ENCODE measurements around the gene FKBP15. TPM values are rescaled to one million over a fixed set of nuclear protein-coding genes. Genes with fewer than 3 reads are reported as not detected.
A peak's percentile ranks its signal among the peaks of the same experiment; 100 is the strongest.

Gene FKBP15
- total and polyA plus RNA-seq, 2 of the 13 experiments (the other 11 are each of a cell fraction or from before 2014, with no cell fraction given), result 12.3 to 18.6 TPM

GRCh38 chr9:113155911-113156588 is 65.0 kb downstream of the FKBP15 start:
- CTCF ChIA-PET (ENCODE audit: low intra/inter-chr PET ratio, low total read pairs), result no interaction called here
- intact Hi-C loops (cut with micrococcal nuclease; ENCODE audit: unreplicated experiment), result no loop called here
- no peak overlapping the region for H3K27ac ChIP-seq (ENCODE audit: extremely low read length, insufficient read depth, low read length)
- FAIRE-seq (no peak), DNase-seq (ENCODE audit: low spot score) (no peak), ATAC-seq (no peak)
- no peak overlapping the region for H3K9ac ChIP-seq (ENCODE audit: insufficient read depth, low read depth, low read length)
- no peaks in the 10 kb centered on the region for H3K9me3 ChIP-seq (ENCODE audit: low read length)
- POLR2A ChIA-PET, result no interaction called here
- no peak overlapping the region for H3K4me3 ChIP-seq (replicated peaks in 1 of 3; ENCODE audit: insufficient read depth in 1 of 3, low read depth in 2 of 3, low read length in 3 of 3)
- no peaks in the 10 kb centered on the region; a peak in 1 of 5 replicates for H3K27me3 ChIP-seq (ENCODE audit: control insufficient read depth in 1 of 2, insufficient read depth in 2 of 2, low read length in 2 of 2)
- WGBS (ENCODE audit: low lambda C conversion rate), result 88% methylated on average over 7 of the region's 7 CpGs
- no TSS peak for BruUV-seq (replicated peaks)
- H3K4me2 ChIP-seq (ENCODE audit: low read depth, low read length), result no peak overlapping the region
- H2AFZ ChIP-seq (ENCODE audit: low read length), result no peak overlapping the region
- in situ Hi-C loops (cut with HindIII; ENCODE audit: extremely low pct_ligation_motif_present, low pct_unique_long_range_greater_than_20kb), result no loop called here
- H3K79me2 ChIP-seq (ENCODE audit: insufficient read depth, low read length), result no peaks in the 10 kb centered on the region
- TF ChIP-seq MAFK (conservative IDR thresholded peaks at IDR 0.05 in 1 of 2, IDR thresholded peaks at IDR 0.05 in 1 of 2; ENCODE audit: low read length in 2 of 2) (peak; percentile 27 to 49; a peak in 3 of 4 replicates), FOXM1 (CRISPR knock-in tag; IDR thresholded peaks at IDR 0.05) (no peak), MAFF (IDR thresholded peaks at IDR 0.05; ENCODE audit: low read depth, low read length) (peak; percentile 20; the same call in 1 of the 2 replicates)
- H3K36me3 ChIP-seq (replicated peaks in 1 of 2; ENCODE audit: control insufficient read depth in 1 of 2, insufficient read depth in 2 of 2, low read length in 2 of 2), result peaks cover 0 to 8% of the 10 kb centered on the region in 2 experiments; a peak in 4 of 5 replicates
- peaks cover 35% of the 10 kb centered on the region for H3K4me1 ChIP-seq (ENCODE audit: insufficient read depth, low read length)
- no peaks in the 10 kb centered on the region for H4K20me1 ChIP-seq (ENCODE audit: insufficient read depth, low read length)

- POLR2A ChIA-PET, result no interaction called here
Observed at GRCh38 chr9:113154946-113155345, 66.1 kb downstream of the FKBP15 start.

More at GRCh38 chr9:113154946-113155345, 66.1 kb downstream of the FKBP15 start:
- intact Hi-C loops (cut with micrococcal nuclease; ENCODE audit: unreplicated experiment) (loop anchor here (5.0 kb wide), 1 partner anchor 67 kb away; the partner anchor contains the start of genes FKBP15 and SLC31A1), in situ Hi-C loops (cut with HindIII; ENCODE audit: extremely low pct_ligation_motif_present, low pct_unique_long_range_greater_than_20kb) (no loop called here)
- H3K27ac ChIP-seq (ENCODE audit: extremely low read length, insufficient read depth, low read length), result no peak overlapping the region
- H3K36me3 ChIP-seq (replicated peaks in 1 of 2; ENCODE audit: control insufficient read depth in 1 of 2, insufficient read depth in 2 of 2, low read length in 2 of 2), result peaks cover 0 to 6% of the 10 kb centered on the region in 2 experiments; a peak in 3 of 5 replicates
- peak; percentile 51; the same call in 1 of the 2 replicates for TF ChIP-seq CEBPB (IDR thresholded peaks at IDR 0.05; ENCODE audit: borderline replicate concordance, low read depth, low read length)
- no peak for TF ChIP-seq KAT7 (CRISPR knock-in tag; IDR thresholded peaks at IDR 0.05; ENCODE audit: borderline replicate concordance)
- no peak for TF ChIP-seq ZBTB21 (CRISPR knock-in tag; IDR thresholded peaks at IDR 0.05)
- CTCF ChIA-PET (ENCODE audit: low intra/inter-chr PET ratio, low total read pairs), result no interaction called here
- no peak overlapping the region for H3K4me2 ChIP-seq (ENCODE audit: low read depth, low read length)
- no peaks in the 10 kb centered on the region; a peak in 1 of 5 replicates for H3K27me3 ChIP-seq (ENCODE audit: control insufficient read depth in 1 of 2, insufficient read depth in 2 of 2, low read length in 2 of 2)
- WGBS (ENCODE audit: low lambda C conversion rate), result 69% methylated on average over 2 of the region's 2 CpGs
- no peak overlapping the region for H3K4me3 ChIP-seq (replicated peaks in 1 of 3; ENCODE audit: insufficient read depth in 1 of 3, low read depth in 2 of 3, low read length in 3 of 3)
- FAIRE-seq, result no peak
- no TSS peak for BruUV-seq (replicated peaks)
- ATAC-seq, result no peak
- no peak overlapping the region for H2AFZ ChIP-seq (ENCODE audit: low read length)
- H3K9me3 ChIP-seq (ENCODE audit: low read length), result no peaks in the 10 kb centered on the region
- H3K79me2 ChIP-seq (ENCODE audit: insufficient read depth, low read length), result no peaks in the 10 kb centered on the region
- no peak for DNase-seq (ENCODE audit: low spot score)
- no peak overlapping the region for H3K9ac ChIP-seq (ENCODE audit: insufficient read depth, low read depth, low read length)
- no peaks in the 10 kb centered on the region for H4K20me1 ChIP-seq (ENCODE audit: insufficient read depth, low read length)
- H3K4me1 ChIP-seq (ENCODE audit: insufficient read depth, low read length), result peaks cover 42% of the 10 kb centered on the region

Measured in HepG2 (cell line).